NCI-H345 (cell line): ENCODE results near the gene SIGLEC6.
"Not testable (repeated sequence)": the region's sequence is repeated elsewhere in the genome, so short reads cannot be mapped to it uniquely, and the experiment has no call there.

ENCODE experiments used
- DNase-seq: peaks from one replicate; lab custom pipeline; 2025; lab: John Stamatoyannopoulos, UW

The SIGLEC6 gene

DNA sequence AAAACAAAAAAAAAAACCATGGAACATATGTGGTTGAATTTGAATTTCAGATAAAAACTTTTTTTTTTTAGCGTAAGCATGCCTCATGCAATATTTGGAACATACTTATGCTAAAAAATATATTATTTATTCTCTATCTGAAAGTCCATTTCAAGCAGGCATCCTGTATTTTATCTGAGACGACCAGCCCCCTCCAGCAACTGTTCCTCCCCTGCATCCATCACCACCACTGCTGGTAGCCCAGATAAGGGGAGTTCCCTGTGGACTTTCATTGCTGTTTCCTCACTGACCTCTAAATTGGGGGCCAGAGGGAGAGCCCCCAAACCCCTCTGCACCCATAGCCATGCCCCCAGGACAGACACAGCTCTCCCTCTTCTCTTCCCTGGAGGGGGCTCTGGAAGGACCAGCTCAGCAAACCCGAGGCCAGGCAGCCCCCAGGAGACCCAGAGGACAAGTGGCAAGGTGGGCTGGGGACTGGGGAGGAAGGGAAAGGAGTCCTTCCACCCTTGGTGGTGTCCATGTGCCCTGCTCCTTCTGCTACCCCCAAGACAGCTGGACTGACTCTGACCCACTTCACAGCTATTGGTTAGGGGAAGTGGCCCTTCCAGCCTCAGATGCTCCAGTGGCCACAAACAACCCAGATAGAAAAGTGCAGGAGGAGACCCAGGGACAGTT, 23.3 kb downstream of the SIGLEC6 start:
- DNase-seq, result no peak

DNA sequence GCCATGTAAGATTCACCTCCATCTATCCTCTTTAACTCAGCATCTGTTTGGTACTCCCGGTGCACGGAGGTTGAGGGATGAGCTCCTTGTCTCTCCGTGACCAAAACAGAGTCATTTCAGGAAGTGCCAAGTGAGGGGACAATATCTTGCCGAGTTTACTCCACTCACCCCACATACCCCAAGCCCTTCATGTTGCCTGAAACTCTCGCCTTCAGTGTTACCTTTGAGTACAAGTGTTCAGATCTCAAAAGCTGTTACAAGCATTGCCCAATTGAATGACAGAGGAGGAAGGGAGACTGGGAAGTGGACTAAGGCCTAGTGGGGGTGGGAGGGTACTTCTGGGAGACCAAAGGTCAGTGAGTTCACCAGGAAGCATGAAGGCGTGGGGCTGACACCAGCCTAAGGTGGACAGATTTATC, 23.8 kb downstream of the SIGLEC6 start:
- no peak for DNase-seq

DNA sequence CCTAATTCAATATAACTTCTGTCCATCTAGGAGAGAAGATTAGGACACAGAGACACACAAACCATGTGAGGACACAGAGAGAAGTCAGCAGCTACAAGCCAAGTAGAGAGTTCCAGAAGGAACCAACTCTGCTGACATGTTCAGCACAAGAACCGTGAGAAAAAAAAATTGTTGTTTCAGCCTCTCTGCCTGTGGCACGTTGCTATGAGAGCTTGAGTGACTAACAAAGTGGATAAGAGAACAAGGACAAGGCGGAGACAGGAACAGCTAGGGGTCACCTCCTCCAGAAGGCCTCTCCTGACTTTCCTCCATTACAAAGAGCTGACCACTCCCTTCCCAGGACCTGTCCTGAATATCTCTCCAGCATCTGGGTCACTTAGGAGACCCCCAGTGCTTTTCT, 24.3 kb downstream of the SIGLEC6 start:
- DNase-seq, result no peak

DNA sequence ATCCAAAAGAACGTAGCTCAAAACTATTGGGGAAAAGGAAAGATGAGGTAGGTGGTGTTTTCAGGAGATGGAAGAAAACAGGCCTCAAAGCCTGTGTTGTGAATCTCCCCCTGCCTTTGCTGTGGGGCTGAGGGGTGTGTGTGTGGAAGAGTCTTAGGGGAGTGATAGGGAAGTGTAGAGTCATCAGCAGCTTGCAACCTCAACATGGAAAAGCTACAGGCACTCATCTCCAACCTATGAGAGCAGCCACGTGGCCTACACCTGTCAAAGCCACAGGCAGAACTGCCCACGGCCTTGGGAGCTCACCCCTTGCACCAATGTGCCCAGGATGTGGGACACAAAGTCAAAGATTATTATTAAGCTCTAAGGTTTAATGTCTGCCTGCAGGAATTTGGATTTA, 25.6 kb downstream of the SIGLEC6 start:
- no peak for DNase-seq

GRCh38 chr19:51503896-51504295, 27.6 kb downstream of the SIGLEC6 start:
- no peak for DNase-seq

GRCh38 chr19:51503286-51503817, 28.1 kb downstream of the SIGLEC6 start:
- no peak for DNase-seq

DNA sequence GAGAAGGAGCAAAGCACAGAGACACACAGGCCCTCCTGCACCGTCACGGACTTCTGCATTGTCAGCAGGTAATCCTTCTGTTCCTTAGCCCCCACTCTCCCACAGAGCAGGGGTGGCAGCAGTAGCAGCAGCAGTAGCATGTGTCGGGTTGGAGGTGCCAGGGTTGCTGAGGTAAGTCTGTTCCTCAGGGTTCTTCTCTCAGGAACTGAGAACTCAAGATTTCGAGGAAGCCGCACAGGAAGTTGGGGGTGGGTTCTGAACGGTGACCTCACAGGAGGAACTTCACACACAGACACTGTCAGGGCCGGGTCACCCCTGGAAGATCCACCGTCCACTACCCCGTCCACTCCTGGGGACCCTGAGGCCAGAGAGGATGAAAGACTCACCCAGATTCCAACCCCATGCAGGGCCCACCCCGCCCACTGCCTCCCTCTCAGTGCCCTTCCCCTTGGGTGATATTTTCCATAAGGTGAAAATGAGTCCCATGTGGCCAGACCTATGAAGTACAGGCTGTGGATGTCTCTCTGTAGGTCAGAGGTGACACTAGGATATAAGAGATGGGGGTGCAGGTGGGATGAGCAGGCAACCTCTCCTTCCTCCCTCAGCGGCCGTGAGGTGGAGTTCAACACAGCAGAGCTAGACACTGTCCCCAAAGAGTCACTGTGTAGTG, 29.7 kb downstream of the SIGLEC6 start, which contains the start of gene SIGLEC12:
TSS of gene SIGLEC12 (minus strand) at position 207 of the 670 bp plus-strand sequence. CDS start at position 140, 67 bp downstream.
- no peak for DNase-seq

DNA sequence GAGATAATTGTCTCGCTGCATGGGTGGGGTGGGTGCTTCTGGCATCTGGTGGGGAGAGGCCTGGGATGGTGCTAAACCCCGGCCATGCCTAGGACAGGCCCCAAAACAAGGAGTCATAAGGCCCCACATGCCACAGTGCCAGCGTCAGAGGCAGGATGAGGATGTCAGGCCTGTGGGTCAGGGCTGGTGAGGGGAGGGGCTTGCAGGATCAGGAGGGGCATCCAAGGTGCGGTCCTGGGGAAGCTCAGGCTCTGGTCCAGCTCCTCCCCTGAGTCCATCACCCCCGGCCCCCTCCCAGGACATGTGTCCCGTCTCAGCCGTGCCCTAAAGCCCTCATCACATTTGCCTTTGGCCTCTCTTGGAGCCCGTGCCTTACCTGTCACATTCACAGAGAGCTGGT, 30.5 kb downstream of the SIGLEC6 start:
- not testable (repeated sequence) for DNase-seq

DNA sequence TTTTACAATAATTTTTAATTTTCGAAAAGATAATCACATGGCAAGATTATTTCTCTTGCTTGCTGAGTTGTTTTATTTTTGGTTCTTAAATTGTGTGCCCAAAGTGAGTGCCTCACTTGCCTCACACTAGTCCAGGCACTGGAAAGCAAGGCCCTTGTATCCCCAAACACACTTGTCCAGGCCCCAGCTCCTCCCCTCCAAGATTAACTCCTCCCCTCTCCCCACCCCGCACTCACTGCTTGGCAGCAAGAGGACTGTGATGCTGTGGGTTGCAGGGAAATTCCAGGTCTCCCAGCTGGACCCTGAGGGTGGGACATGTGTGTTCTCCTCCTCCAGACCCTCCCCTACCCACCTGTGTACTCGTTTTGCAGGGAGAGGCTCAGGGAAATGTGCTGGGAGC, 33.8 kb downstream of the SIGLEC6 start:
- no peak for DNase-seq

DNA sequence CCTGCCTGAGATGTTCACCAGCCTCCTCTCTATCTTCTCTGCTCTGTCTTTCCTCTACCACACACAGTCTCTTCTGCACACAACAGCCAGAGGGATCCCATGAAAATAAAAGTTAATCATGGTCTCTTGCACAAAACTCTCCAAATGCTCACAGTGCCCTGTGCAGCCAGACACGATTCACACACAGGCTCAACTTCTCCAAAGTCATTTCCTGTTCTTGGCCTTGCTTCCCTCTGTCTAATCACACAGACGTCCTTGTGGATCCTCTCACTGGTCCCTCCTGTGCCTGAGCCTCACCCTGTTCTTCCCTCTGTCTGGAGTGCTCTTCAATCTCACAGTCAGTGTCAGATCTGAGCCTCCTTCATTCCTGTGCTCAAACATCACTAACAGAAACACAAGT, 37.7 kb downstream of the SIGLEC6 start:
- DNase-seq, result no peak

GRCh38 chr19:51491586-51491985, 39.9 kb downstream of the SIGLEC6 start:
- DNase-seq, result no peak

DNA sequence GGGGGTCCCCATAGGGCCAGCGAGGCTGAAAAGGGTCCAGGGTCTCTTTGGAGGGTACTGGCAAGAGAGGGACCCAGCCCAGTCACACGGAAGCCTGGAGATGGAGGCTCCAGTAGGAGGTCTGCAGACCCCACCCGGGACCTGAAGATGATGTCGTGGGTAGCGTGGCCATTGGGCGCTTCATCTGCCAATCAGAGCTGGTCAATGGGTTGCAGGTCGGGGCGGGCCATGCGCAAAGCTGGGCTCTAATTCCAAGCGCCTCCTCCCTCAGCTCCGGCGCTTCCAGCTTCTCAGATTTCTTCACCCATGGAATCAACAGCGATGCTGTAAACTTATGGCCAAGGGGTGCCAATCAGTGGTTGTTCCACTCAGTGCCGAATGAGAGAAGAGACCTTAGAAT, 40.8 kb downstream of the SIGLEC6 start:
- DNase-seq, result no peak

GRCh38 chr19:51489113-51489512, 42.4 kb downstream of the SIGLEC6 start:
- no peak for DNase-seq

GRCh38 chr19:51488491-51488890, 43.0 kb downstream of the SIGLEC6 start:
- DNase-seq, result no peak

DNA sequence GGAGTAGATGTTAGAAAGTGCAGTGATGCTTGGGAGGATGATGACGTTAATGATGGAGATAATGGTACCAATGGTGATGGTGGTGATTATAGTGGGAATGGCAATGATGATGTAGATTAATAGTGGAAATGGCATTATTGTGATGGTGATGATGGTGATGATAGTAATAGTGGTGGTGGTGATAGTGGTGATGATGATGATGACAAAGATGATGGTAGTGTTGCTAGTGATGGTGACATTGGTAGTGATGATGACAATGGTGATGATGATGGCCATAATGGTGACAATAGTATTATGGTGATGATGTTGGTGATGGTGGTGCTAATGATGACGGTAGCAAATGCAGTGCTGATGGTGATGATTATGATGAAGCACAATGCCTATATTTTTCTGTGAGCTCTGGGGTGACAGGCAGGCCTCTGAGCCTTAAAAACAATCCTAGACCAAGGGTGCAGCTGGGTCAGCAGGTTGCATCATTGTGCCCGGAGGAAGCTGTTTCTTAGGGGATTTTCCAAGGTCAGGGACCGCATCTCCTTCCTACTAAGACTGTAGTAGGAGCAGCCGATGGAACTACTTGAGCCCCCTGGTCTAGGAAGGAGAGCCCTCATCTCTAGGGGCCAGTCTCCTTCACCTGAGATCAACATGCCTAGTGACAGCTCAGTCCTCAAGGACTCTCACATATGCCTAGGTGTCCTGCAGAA, 45.4 kb downstream of the SIGLEC6 start:
- DNase-seq, result no peak

- DNase-seq, result no peak
These were observed 50.9 kb downstream of the SIGLEC6 start for GRCh38 chr19:51480590-51480989.

GRCh38 chr19:51479531-51480331, 51.7 kb downstream of the SIGLEC6 start:
- DNase-seq, result no peak

- no peak for DNase-seq
These were observed 52.9 kb downstream of the SIGLEC6 start, which contains the start of gene CEACAM18 for GRCh38 chr19:51478381-51479234. TSS of gene CEACAM18 (plus strand) at chr19:51478539.

- no peak for DNase-seq
These were observed 54.1 kb downstream of the SIGLEC6 start for GRCh38 chr19:51477344-51477743.

- DNase-seq, result no peak
These were observed 55.3 kb downstream of the SIGLEC6 start for GRCh38 chr19:51476164-51476563.
